HEK293 (cell line): ENCODE measurements around the gene GUCY2D.

Experiments used
- CTCF ChIA-PET: fragments of 350-600 bp; formaldehyde crosslinking; extraction: SDS; loops from one replicate; lab custom pipeline; 2021; ENCODE audit warnings: antibody characterized with exemption; lab: Yijun Ruan, JAX
- POLR2A ChIA-PET: fragments of 300-600 bp; formaldehyde crosslinking; extraction: SDS; loops from one replicate; lab custom pipeline; 2020; ENCODE audit warnings: antibody characterized with exemption, inconsistent platforms; lab: Yijun Ruan, JAX
- H3K27ac ChIP-seq: fragments of 200-500 bp; sonication (Bioruptor generic); 2 replicates; pipeline ENCODE4 v1.5.1; 2014; ENCODE audit warnings: low read depth, low read length, control low read depth, inconsistent platforms; ENCODE audit errors: extremely low read depth
- H3K36me3 ChIP-seq, 2 experiments: fragments of 200-500 bp in 1 of 2; sonication (Bioruptor generic) in 1 of 2; 1 replicate in 1 of 2; 2 replicates in 1 of 2; pipeline ENCODE4 v1.5.1; 2014 to 2017; ENCODE audit warnings: inconsistent platforms in 2 of 2, low read length in 2 of 2; ENCODE audit not compliant: control insufficient read depth in 2 of 2, insufficient read depth in 1 of 2
- H3K4me1 ChIP-seq: fragments of 200-500 bp; sonication (Bioruptor generic); 2 replicates; pipeline ENCODE4 v1.5.1; 2014; ENCODE audit warnings: mild to moderate bottlenecking, low read length, inconsistent platforms; ENCODE audit not compliant: control insufficient read depth, insufficient read depth
- H3K4me3 ChIP-seq: 2 replicates; pipeline ENCODE4 v1.5.1; 2011; ENCODE audit warnings: low read depth, mild to moderate bottlenecking, control low read depth, low read length, moderate library complexity
- H3K9me3 ChIP-seq: fragments of 200-500 bp; sonication (Bioruptor generic); 2 replicates; pipeline ENCODE4 v1.5.1; 2014; ENCODE audit warnings: low read depth, low read length, inconsistent platforms; ENCODE audit not compliant: control insufficient read depth, insufficient read depth
- HOXD13 ChIP-seq: sonication (generic); formaldehyde crosslinking; IDR thresholded peaks from 2 replicates; pipeline ENCODE4 v1.8.0; 2022; ENCODE audit warnings: missing genetic modification reagents, borderline replicate concordance
- MZF1 ChIP-seq: fragments of 450-650 bp; formaldehyde crosslinking; IDR thresholded peaks from 2 replicates; pipeline ENCODE4 v1.5.1; 2017; ENCODE audit warnings: missing biosample characterization, missing genetic modification characterization, borderline replicate concordance
- YY2 ChIP-seq: fragments of 450-650 bp; formaldehyde crosslinking; IDR thresholded peaks from 2 replicates; pipeline ENCODE4 v1.5.1; 2016; ENCODE audit warnings: missing biosample characterization, missing genetic modification characterization
- ZBTB21 ChIP-seq: fragments of 450-650 bp; formaldehyde crosslinking; IDR thresholded peaks from 2 replicates; pipeline ENCODE4 v1.5.1; 2017; ENCODE audit warnings: missing biosample characterization, missing genetic modification characterization
- ZFP37 ChIP-seq: fragments of 450-650 bp; formaldehyde crosslinking; IDR thresholded peaks from 2 replicates; pipeline ENCODE4 v1.5.1; 2016; ENCODE audit warnings: missing biosample characterization, missing genetic modification characterization
- ZNF2 ChIP-seq: fragments of 450-650 bp; formaldehyde crosslinking; IDR thresholded peaks from 2 replicates; pipeline ENCODE4 v1.5.1; 2016; ENCODE audit warnings: missing biosample characterization, missing genetic modification characterization
- ZNF391 ChIP-seq: fragments of 450-650 bp; formaldehyde crosslinking; IDR thresholded peaks from 2 replicates; pipeline ENCODE4 v1.5.1; 2016; ENCODE audit warnings: low read depth, missing biosample characterization, missing genetic modification characterization, borderline replicate concordance
- ZNF544 ChIP-seq: fragments of 450-650 bp; formaldehyde crosslinking; IDR thresholded peaks from 2 replicates; pipeline ENCODE4 v1.5.0; 2017; ENCODE audit warnings: missing biosample characterization, missing genetic modification characterization
- ZNF629 ChIP-seq: fragments of 450-650 bp; formaldehyde crosslinking; IDR thresholded peaks from 2 replicates; pipeline ENCODE4 v1.5.1; 2017; ENCODE audit warnings: missing biosample characterization, missing genetic modification characterization
- ZNF791 ChIP-seq: fragments of 450-650 bp; formaldehyde crosslinking; IDR thresholded peaks from 2 replicates; pipeline ENCODE4 v1.5.1; 2016; ENCODE audit warnings: missing biosample characterization, missing genetic modification characterization
- TF ChIP-seq, protein P1 (sequence below): fragments of 450-650 bp; formaldehyde crosslinking; IDR thresholded peaks from 2 replicates; pipeline ENCODE4 v1.5.1; 2016; ENCODE audit warnings: missing biosample characterization, missing genetic modification characterization, low read depth
- TF ChIP-seq, protein P2 (sequence below): IDR thresholded peaks from 2 replicates; pipeline ENCODE4 v1.6.1; 2011; ENCODE audit warnings: mild to moderate bottlenecking, low read depth, low read length, borderline replicate concordance
- TF ChIP-seq, protein P3 (sequence below): fragments of 450-650 bp; formaldehyde crosslinking; IDR thresholded peaks from 2 replicates; pipeline ENCODE4 v1.5.1; 2016; ENCODE audit warnings: missing biosample characterization, missing genetic modification characterization, borderline replicate concordance
- TF ChIP-seq, protein P4 (sequence below): fragments of 450-650 bp; formaldehyde crosslinking; IDR thresholded peaks from 2 replicates; pipeline ENCODE4 v1.5.1; 2016; ENCODE audit warnings: missing biosample characterization, missing genetic modification characterization
- TF ChIP-seq, protein P5 (sequence below): fragments of 450-650 bp; formaldehyde crosslinking; IDR thresholded peaks from 2 replicates; pipeline ENCODE4 v1.5.1; 2016; ENCODE audit warnings: missing biosample characterization, missing genetic modification characterization
- TF ChIP-seq, protein P6 (sequence below): fragments of 450-650 bp; formaldehyde crosslinking; IDR thresholded peaks from 2 replicates; pipeline ENCODE4 v1.5.1; 2017; ENCODE audit warnings: missing biosample characterization, missing genetic modification characterization

The GUCY2D gene

DNA sequence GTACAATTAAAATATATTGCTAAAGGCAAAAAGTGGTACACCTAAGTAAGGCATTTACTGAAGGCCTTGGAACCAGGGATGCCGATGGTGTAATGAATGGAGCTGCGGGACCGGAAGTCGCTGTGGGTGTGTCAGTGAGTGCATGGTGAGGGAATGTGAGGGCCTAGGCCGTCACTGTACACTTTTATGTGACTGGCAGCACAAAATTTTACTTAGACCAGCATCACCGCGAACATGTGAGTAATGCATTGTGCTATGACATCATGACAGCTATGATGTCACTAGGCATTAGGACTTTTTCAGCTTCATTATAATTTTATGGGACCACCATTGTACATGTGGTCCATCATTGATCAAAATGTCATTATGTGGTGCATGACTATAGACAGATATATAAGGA is 51.2 kb downstream of the GUCY2D start:
- Histone ChIP-seq H3K9me3 (no peaks in the 10 kb centered on the region), H3K27ac (no peak overlapping the region), H3K4me3 (no peak overlapping the region), H3K4me1 (no peaks in the 10 kb centered on the region), H3K36me3 (no peaks in the 10 kb centered on the region)
- TF ChIP-seq ZNF629 (tag by site-specific recombination) (peak; percentile 90), ZNF2 (tag by site-specific recombination) (no peak), ZFP37 (tag by site-specific recombination) (no peak), ZNF544 (tag by site-specific recombination) (no peak), ZBTB21 (peak; percentile 88), ZNF791 (tag by site-specific recombination) (no peak)
- TF ChIP-seq, protein P1, sequence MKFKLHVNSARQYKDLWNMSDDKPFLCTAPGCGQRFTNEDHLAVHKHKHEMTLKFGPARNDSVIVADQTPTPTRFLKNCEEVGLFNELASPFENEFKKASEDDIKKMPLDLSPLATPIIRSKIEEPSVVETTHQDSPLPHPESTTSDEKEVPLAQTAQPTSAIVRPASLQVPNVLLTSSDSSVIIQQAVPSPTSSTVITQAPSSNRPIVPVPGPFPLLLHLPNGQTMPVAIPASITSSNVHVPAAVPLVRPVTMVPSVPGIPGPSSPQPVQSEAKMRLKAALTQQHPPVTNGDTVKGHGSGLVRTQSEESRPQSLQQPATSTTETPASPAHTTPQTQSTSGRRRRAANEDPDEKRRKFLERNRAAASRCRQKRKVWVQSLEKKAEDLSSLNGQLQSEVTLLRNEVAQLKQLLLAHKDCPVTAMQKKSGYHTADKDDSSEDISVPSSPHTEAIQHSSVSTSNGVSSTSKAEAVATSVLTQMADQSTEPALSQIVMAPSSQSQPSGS (tag by site-specific recombination) = peak; percentile 65
- TF ChIP-seq, protein P2, sequence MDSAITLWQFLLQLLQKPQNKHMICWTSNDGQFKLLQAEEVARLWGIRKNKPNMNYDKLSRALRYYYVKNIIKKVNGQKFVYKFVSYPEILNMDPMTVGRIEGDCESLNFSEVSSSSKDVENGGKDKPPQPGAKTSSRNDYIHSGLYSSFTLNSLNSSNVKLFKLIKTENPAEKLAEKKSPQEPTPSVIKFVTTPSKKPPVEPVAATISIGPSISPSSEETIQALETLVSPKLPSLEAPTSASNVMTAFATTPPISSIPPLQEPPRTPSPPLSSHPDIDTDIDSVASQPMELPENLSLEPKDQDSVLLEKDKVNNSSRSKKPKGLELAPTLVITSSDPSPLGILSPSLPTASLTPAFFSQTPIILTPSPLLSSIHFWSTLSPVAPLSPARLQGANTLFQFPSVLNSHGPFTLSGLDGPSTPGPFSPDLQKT = no peak
- TF ChIP-seq, protein P3, sequence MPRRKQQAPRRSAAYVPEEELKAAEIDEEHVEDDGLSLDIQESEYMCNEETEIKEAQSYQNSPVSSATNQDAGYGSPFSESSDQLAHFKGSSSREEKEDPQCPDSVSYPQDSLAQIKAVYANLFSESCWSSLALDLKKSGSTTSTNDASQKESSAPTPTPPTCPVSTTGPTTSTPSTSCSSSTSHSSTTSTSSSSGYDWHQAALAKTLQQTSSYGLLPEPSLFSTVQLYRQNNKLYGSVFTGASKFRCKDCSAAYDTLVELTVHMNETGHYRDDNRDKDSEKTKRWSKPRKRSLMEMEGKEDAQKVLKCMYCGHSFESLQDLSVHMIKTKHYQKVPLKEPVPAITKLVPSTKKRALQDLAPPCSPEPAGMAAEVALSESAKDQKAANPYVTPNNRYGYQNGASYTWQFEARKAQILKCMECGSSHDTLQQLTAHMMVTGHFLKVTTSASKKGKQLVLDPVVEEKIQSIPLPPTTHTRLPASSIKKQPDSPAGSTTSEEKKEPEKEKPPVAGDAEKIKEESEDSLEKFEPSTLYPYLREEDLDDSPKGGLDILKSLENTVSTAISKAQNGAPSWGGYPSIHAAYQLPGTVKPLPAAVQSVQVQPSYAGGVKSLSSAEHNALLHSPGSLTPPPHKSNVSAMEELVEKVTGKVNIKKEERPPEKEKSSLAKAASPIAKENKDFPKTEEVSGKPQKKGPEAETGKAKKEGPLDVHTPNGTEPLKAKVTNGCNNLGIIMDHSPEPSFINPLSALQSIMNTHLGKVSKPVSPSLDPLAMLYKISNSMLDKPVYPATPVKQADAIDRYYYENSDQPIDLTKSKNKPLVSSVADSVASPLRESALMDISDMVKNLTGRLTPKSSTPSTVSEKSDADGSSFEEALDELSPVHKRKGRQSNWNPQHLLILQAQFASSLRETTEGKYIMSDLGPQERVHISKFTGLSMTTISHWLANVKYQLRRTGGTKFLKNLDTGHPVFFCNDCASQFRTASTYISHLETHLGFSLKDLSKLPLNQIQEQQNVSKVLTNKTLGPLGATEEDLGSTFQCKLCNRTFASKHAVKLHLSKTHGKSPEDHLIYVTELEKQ (tag by site-specific recombination) = no peak
- ChIA-PET CTCF (interaction anchor here (0.5 to 1.8 kb wide), 4 partner anchors 12 to 172 kb away, joined by 3 to 11 read pairs (median 4); no protein-coding TSS in a partner anchor), POLR2A (no interaction called here)

DNA sequence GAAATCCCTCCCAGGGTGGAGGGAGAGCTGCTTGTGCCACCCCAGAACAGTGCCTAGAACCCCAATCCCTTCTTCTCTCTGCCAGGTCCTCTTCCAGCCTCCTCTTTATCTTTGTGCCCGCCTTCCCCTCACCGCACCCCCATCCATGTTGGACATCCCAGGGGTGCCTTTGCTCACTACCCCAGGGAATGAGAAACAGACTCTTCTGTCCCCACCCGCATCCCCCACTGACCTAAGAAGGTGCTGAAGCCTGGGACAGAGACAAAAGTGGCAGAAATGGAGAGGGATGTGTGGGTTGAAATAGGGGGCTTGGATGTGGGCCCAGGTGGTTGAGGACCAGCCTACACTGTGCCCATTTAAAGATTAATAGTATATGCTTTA is 53.4 kb downstream of the GUCY2D start:
- no peaks in the 10 kb centered on the region for H3K36me3 ChIP-seq
- H3K4me1 ChIP-seq = no peaks in the 10 kb centered on the region
- H3K27ac ChIP-seq = no peak overlapping the region
- POLR2A ChIA-PET = interaction anchor here (0.5 to 1.0 kb wide), 3 partner anchors 22 to 311 kb away, joined by 3 to 4 read pairs (median 3); no protein-coding TSS in a partner anchor
- TF ChIP-seq, protein P4, sequence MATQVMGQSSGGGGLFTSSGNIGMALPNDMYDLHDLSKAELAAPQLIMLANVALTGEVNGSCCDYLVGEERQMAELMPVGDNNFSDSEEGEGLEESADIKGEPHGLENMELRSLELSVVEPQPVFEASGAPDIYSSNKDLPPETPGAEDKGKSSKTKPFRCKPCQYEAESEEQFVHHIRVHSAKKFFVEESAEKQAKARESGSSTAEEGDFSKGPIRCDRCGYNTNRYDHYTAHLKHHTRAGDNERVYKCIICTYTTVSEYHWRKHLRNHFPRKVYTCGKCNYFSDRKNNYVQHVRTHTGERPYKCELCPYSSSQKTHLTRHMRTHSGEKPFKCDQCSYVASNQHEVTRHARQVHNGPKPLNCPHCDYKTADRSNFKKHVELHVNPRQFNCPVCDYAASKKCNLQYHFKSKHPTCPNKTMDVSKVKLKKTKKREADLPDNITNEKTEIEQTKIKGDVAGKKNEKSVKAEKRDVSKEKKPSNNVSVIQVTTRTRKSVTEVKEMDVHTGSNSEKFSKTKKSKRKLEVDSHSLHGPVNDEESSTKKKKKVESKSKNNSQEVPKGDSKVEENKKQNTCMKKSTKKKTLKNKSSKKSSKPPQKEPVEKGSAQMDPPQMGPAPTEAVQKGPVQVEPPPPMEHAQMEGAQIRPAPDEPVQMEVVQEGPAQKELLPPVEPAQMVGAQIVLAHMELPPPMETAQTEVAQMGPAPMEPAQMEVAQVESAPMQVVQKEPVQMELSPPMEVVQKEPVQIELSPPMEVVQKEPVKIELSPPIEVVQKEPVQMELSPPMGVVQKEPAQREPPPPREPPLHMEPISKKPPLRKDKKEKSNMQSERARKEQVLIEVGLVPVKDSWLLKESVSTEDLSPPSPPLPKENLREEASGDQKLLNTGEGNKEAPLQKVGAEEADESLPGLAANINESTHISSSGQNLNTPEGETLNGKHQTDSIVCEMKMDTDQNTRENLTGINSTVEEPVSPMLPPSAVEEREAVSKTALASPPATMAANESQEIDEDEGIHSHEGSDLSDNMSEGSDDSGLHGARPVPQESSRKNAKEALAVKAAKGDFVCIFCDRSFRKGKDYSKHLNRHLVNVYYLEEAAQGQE = no peak
- TF ChIP-seq HOXD13 (CRISPR knock-in tag) = no peak
- TF ChIP-seq, protein P5, sequence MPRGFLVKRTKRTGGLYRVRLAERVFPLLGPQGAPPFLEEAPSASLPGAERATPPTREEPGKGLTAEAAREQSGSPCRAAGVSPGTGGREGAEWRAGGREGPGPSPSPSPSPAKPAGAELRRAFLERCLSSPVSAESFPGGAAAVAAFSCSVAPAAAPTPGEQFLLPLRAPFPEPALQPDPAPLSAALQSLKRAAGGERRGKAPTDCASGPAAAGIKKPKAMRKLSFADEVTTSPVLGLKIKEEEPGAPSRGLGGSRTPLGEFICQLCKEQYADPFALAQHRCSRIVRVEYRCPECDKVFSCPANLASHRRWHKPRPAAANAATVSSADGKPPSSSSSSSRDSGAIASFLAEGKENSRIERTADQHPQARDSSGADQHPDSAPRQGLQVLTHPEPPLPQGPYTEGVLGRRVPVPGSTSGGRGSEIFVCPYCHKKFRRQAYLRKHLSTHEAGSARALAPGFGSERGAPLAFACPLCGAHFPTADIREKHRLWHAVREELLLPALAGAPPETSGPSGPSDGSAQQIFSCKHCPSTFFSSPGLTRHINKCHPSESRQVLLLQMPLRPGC = no peak
- TF ChIP-seq ZNF391 (tag by site-specific recombination) = no peak
- TF ChIP-seq YY2 (tag by site-specific recombination) = no peak
- no peak for TF ChIP-seq MZF1 (tag by site-specific recombination)
- TF ChIP-seq, protein P6, sequence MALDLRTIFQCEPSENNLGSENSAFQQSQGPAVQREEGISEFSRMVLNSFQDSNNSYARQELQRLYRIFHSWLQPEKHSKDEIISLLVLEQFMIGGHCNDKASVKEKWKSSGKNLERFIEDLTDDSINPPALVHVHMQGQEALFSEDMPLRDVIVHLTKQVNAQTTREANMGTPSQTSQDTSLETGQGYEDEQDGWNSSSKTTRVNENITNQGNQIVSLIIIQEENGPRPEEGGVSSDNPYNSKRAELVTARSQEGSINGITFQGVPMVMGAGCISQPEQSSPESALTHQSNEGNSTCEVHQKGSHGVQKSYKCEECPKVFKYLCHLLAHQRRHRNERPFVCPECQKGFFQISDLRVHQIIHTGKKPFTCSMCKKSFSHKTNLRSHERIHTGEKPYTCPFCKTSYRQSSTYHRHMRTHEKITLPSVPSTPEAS (tag by site-specific recombination) = no peak
- TF ChIP-seq, all 188 proteins: peak for 0
- no peak overlapping the region for H3K4me3 ChIP-seq
- H3K9me3 ChIP-seq = no peaks in the 10 kb centered on the region
- CTCF ChIA-PET = interaction anchor here (0.6 to 7.9 kb wide), 19 partner anchors 9 to 1913 kb away, joined by 3 to 214 read pairs (median 18); partner anchors contain the start of genes ALOXE3 and RNF227
